Vagina (tissue), 2 donors: ENCODE data around the gene SLC12A2. TPM values are rescaled to one million over a fixed set of nuclear protein-coding genes. Genes with fewer than 3 reads are reported as not detected.

Source experiments
- DNase-seq, 2 donors: peaks; one replicate each; pipeline ENCODE4 v3.0.0-alpha.2; 2017; ENCODE audit errors: extremely low spot score in 2 of 2
- H3K27ac ChIP-seq: fragments of 200-600 bp; sonication (generic); one replicate; pipeline ENCODE4 v1.5.1; 2019
- H3K27me3 ChIP-seq: fragments of 200-600 bp; sonication (generic); one replicate; pipeline ENCODE4 v1.5.1; 2019
- H3K36me3 ChIP-seq, 2 donors: fragments of 200-600 bp; sonication (generic); one replicate each; pipeline ENCODE4 v1.5.1; 2017 to 2019
- H3K4me1 ChIP-seq: fragments of 200-600 bp; sonication (generic); one replicate; pipeline ENCODE4 v1.5.1; 2019
- H3K4me3 ChIP-seq, 2 donors: fragments of 200-600 bp; sonication (generic); 1 replicate in 1 of 2; 2 replicates in 1 of 2; pipeline ENCODE4 v1.5.1; 2016 to 2019
- H3K9me3 ChIP-seq: fragments of 200-600 bp; sonication (generic); one replicate; pipeline ENCODE4 v1.5.1; 2019
- CTCF ChIP-seq, 3 experiments: fragments of 450-650 bp in 2 of 3; fragments of 200-600 bp in 1 of 3; sonication (generic) in 1 of 3; IDR thresholded peaks; one replicate each; pipeline ENCODE4 v1.5.1; 2017 to 2019; ENCODE audit warnings: antibody characterized with exemption in 3 of 3, mild to moderate bottlenecking in 2 of 3, moderate library complexity in 2 of 3
- POLR2A ChIP-seq, 2 donors: fragments of 450-650 bp; IDR thresholded peaks; one replicate each; pipeline ENCODE4 v1.6.1; 2017; ENCODE audit warnings: antibody characterized with exemption in 2 of 2, mild to moderate bottlenecking in 2 of 2, moderate library complexity in 2 of 2
- POLR2AphosphoS5 ChIP-seq, 2 donors: sonication (generic); formaldehyde crosslinking; IDR thresholded peaks; one replicate each; pipeline ENCODE4 v1.9.0; 2017; ENCODE audit warnings: antibody characterized with exemption in 2 of 2, mild to moderate bottlenecking in 2 of 2, low read depth in 1 of 2; ENCODE audit not compliant: insufficient read depth in 1 of 2
- intact Hi-C: fragments of 100-400 bp; cut with DNase I; formaldehyde crosslinking; loops from one replicate; pipeline ENCODE4 v1.15.1; 2023
- total RNA-seq: library from RNA; depleted of rRNA; stranded (reverse); fragments of >200 nt; gene quantifications from one replicate; pipeline ENCODE4 v1.2.3, GENCODE V29; 2016

Gene SLC12A2
- total RNA-seq, 1 donor from 2014 or later, result 15.7 TPM

DNA sequence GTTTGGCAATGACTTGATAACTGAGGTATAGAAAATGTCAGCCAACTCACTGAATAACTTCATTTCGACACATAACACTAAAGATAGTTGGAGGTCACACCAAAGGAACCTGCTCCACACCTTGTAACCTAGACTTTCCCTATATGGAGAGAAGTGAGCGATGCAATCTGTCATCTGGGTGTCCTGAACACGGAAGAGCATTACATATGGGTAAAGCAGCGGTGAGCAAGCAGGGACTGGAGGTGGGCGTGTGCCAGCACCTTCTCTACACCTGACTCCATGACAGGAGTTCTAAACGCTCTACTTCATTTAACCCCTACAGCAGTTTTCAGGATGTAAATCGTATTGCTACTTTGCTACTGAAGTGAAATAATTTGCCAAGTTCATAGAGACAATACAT lies 152.8 kb downstream of the SLC12A2 start:
- Histone ChIP-seq H3K4me3 (no peak overlapping the region), H3K36me3 (no peaks in the 10 kb centered on the region), H3K27ac (no peak overlapping the region), H3K4me1 (no peaks in the 10 kb centered on the region), H3K9me3 (no peaks in the 10 kb centered on the region), H3K27me3 (no peaks in the 10 kb centered on the region)
- no peak for DNase-seq
- intact Hi-C loops, result no loop called here
- TF ChIP-seq CTCF (IDR thresholded peaks at IDR 0.05) (no peak), POLR2A (IDR thresholded peaks at IDR 0.05) (no peak), POLR2AphosphoS5 (IDR thresholded peaks at IDR 0.05; ENCODE audit: insufficient read depth in 1 of 2, low read depth in 1 of 2) (no peak)

DNA sequence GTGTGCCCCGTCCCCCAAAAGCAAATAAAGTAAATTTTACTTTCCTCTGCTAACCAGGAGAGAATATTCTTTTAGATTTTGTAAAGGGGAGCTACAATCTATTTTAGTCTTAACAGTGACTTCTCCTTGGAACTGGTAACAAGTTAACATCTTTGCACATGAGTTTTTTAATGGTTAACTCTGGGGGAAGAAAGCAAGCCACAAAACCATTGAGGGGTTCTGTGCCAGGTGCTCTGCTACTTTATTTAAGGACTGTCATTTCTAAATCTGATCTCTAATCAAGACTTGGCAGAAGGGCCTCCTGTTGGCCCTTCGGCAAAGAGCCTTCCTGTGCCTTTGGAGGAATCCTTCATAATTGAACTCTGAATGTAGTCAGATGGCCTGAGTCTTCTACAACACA lies 153.4 kb downstream of the SLC12A2 start:
- Histone ChIP-seq H3K4me3 (no peak overlapping the region), H3K4me1 (no peaks in the 10 kb centered on the region), H3K9me3 (no peaks in the 10 kb centered on the region), H3K27me3 (no peaks in the 10 kb centered on the region), H3K27ac (no peak overlapping the region), H3K36me3 (no peaks in the 10 kb centered on the region)
- DNase-seq, result no peak
- intact Hi-C loops, result no loop called here
- TF ChIP-seq POLR2A (IDR thresholded peaks at IDR 0.05), result no peak

- intact Hi-C loops, result no loop called here
- no peak for TF ChIP-seq POLR2AphosphoS5 (IDR thresholded peaks at IDR 0.05; ENCODE audit: insufficient read depth in 1 of 2, low read depth in 1 of 2)
- no peak for TF ChIP-seq POLR2A (IDR thresholded peaks at IDR 0.05)
- no peak for TF ChIP-seq CTCF (IDR thresholded peaks at IDR 0.05)
- H3K36me3 ChIP-seq, result no peaks in the 10 kb centered on the region
- no peaks in the 10 kb centered on the region for H3K27me3 ChIP-seq
- H3K9me3 ChIP-seq, result no peaks in the 10 kb centered on the region
- no peaks in the 10 kb centered on the region for H3K4me1 ChIP-seq
- H3K4me3 ChIP-seq, result no peak overlapping the region
- no peak for DNase-seq
- H3K27ac ChIP-seq, result no peak overlapping the region
These were observed 154.0 kb downstream of the SLC12A2 start for GRCh38 chr5:128237546-128237945.
